ENCODE measurements around the gene LYL1.
A peak's percentile ranks its signal among the peaks of the same experiment; 100 is the strongest.

LYL1 gene

GRCh38 chr19:13104848-13105711 is 2.4 kb upstream of the LYL1 start:
- DNase-seq (ENCODE audit: low read depth in 2 of 2), result no peak

DNA sequence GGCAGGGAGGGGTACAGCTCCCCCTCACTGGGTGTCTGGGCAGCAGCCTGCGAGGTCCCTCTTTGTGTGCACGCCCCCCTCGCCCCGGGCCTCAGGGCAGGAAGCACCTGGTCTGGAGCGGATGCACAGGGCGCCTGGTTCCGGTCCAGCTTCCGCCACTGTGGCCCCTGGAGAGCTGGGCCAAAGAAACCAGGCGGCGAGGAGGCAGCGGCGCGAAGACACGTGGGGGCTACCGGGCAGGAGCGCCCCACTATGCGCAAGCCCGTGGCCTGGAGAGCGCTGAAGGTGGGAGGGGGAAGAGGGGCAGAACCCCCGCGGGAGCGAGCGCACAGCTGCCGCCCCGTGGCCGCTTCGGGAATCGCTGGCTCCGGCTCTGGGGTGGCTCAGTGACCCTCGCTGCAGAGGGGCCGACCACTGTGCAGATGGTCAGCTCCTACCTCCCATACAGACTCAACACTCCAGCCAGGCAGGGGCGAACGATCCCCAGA is 1.7 kb upstream of the LYL1 start:
- peak; percentile 40 to 66 for DNase-seq (ENCODE audit: low read depth in 2 of 2)

GRCh38 chr19:13103581-13104359 is 1.1 kb upstream of the LYL1 start:
- no peak for DNase-seq (ENCODE audit: low read depth in 2 of 2)

DNA sequence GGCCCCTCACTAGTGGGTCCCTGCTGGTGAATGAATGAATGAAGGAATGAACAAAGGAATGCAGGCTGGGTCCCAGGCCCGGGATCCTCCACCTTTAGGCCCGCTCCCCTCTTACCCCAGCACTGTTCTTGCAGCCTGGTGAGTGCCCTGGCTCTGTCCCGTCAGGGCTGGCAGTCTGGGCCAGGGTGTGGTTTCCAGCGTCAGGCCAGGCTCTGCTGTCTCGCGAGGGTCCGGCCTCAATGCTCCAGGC is 317 bp downstream of the LYL1 start:
- DNase-seq (ENCODE audit: low read depth in 2 of 2), result no peak

DNA sequence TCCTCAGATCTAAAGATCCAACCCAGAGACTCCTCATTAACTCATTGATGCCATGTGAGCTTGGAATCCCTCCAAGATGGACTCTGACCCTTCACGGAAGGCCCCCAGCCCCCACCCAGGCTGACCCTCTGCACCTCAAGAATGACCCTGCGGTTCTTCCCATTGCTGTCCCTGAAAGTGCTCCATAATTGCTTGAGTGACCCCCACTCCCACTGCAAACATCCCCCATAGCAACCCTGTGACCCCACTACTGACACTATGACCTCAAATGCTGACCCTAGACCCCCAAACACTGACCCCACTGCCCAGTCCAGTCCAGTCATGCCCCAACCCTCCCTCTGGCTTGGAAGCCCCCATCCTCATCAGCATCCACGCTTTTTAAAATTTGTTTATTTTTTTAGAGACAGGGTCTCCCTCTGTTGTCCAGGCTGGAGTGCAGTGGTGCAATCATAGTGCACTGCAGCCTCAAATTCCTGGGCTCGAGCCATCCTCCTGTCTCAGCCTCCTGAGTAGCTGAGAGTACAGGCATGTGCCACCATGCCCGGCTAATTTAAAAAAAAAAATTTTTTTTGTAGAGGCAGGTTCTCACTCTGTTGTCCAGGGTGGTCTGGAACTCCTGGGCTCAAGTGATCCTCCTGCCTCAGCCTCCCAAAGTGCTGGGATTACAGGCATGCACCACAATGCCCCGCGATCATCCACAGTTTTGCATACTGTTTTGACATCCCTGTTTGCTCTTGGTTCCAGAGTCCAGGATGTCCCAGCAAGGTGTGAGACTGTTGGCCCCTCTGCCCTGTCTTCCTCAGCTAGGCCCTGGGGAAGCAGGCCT is 855 bp downstream of the LYL1 start:
- DNase-seq (ENCODE audit: low read depth in 2 of 2), result no peak

DNA sequence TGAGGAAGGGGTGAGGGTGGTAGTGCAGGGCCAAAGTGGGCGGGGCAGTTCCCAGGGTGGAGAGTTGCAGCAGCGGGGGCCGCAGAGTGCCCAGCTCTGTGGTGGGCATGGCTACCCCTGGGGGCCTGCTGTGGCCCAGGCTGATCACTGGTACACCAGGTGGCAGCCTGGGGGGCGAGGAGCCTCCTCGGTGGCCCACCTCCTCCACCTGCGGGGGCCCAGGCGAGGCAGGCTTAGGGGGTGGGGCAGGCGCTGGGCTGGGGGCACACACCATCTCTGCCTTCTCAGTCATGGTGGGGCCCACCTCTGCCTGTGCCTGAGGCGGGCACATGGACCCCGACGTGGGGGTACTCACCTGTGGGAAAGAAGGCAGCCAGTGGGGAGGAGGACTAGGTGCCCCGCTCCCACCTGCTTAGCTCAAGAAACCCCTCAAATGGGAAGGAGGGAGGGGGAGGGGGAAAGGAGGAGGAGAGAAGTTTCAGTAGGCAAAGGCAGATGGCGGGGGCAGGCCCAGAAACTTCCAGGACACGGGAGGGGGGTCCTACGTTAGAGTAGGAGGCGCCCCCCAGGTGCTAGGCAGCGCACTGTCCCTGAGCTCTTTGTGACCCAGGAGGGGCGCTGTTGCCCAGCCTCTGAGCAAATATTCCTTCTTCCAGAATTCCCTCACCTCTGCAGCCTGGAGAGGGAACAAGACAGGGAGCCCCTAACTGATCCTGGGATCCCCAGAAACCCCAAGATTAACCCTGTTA is 1.6 kb downstream of the LYL1 start:
- no peak for DNase-seq (ENCODE audit: low read depth in 2 of 2)

GRCh38 chr19:13100031-13100588 is 2.5 kb downstream of the LYL1 start:
- peak; percentile 57 to 62 for DNase-seq (ENCODE audit: low read depth in 2 of 2)

DNA sequence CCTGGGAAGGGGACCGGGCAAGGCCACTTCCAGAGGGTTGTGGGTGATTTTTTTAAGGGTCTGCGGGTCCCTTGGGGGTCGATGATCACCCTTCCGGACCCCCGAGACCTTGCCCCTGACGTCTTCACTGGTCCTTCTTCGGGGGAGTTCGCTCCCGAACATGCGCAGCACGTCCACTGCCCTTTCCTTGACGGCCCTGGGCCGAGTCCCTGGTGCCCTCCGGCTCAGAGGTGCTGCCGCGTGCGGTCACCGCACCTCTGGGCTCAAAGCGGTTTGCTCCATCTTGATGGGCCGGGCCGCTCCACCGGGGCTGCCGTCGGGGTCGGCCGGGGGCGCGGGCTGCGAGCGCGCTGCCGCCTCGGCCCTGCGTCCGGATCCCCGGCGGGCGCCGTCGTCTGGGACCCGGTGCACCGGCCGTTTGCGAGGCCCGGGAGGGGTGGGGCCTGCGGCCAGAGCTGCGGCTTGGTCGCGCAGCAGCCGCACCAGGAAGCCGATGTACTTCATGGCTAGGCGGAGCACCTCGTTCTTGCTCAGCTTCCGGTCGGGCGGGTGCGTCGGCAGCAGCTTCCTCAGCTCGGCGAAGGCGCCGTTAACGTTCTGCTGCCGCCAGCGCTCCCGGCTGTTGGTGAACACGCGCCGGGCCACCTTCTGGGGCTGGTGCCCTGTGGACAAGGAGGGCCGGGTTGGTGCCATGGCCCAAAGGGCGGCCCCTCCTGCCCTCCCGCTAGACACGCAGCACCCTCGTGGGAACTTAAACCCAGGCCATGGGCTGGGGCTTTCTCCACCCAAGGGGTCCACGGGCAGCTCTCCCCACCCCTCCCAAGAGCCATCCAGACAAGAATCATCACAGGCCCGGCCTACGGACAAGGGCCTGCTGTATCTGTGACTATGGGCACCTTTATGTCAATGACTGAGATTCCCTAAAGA is 3.3 kb downstream of the LYL1 start:
- DNase-seq (ENCODE audit: low read depth in 2 of 2), result peak; percentile 68 to 69

GRCh38 chr19:13098277-13099072 is 4.2 kb downstream of the LYL1 start:
- no peak for DNase-seq (ENCODE audit: low read depth in 2 of 2)

GRCh38 chr19:13097463-13098258 is 5.0 kb downstream of the LYL1 start:
- DNase-seq (ENCODE audit: low read depth in 2 of 2), result no peak

DNA sequence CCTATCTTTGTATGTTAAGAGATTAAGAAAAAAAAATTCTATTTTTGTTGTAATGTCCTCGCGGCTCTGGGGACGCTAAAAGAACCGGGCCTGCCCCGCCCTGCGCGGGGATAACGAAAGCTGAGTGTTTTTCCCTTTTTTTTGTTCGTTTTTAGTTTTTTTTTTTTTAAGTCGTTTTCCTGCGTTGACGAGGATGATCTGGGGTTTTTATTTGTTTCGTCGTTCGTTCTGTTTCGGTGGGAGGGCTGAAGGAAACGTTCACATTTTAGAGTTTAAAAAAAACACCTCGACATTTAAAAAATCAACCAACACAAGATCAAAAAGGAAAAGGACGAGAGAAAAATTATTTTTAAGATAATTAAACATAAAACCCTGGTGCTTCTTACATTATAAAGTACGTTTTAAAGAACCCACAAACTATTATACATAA is 5.6 kb downstream of the LYL1 start:
- no peak for DNase-seq (ENCODE audit: low read depth in 2 of 2)

DNA sequence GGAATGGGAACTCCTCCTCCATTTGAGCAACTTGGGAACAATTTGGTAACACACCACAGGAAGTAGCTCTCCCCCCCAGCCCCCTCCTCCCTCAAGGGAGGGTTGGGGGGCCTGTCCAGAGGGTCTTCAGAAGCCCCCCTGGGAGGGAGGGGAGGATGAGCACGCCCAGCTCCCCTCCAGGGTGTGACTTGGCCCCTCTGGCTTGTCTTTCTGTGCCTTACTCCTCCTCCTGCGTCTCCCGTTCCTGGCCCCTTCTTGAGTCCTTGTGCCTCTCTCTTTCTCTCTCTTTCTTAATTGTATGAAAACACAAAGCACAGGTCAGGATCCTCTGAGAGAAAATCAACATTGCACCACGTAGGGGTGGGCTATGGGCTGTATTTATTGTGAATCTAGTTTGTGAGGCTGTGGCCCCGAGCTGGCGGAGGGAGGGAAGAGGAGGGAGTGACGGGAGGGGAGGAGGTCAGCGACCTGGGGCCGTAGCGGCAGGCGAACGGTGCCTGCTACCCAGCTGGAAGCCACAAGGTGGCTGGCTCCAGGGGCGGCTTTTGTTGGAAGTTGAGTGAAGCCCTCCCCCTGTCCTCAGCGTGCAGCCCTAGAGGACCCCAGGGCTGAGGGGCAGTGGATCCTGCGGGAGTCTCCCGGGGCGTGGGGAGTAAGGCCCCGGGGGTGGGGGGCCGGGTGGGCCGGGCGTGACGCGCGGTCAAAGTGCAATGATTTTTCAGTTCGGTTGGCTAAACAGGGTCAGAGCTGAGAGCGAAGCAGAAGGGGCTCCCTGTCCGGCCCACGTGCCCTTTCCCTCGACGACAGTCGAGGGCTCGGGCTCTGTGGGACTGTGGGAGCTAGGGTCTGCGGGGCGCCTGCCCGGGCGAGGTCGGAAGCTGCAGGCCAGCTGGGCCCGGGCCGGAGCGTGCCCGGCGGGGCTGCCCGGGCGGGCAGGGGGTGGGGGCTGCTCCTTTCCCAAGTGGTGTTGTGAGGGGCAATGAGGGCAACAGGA is 6.4 kb downstream of the LYL1 start:
- DNase-seq (ENCODE audit: low read depth in 2 of 2), result no peak

GRCh38 chr19:13095393-13095784 is 7.3 kb downstream of the LYL1 start:
- DNase-seq (ENCODE audit: low read depth in 2 of 2), result no peak

GRCh38 chr19:13094771-13095392 is 7.8 kb downstream of the LYL1 start:
- DNase-seq (ENCODE audit: low read depth in 2 of 2), result no peak

- no peak for DNase-seq (ENCODE audit: low read depth in 2 of 2)
Observed at GRCh38 chr19:13094106-13094504, 8.6 kb downstream of the LYL1 start.

GRCh38 chr19:13093407-13094105 is 9.1 kb downstream of the LYL1 start:
- peak; percentile 65 to 72 for DNase-seq (ENCODE audit: low read depth in 2 of 2)
